ENCODE results near the gene SLC35F3. TPM values are rescaled to one million over a fixed set of nuclear protein-coding genes. Genes with fewer than 3 reads are reported as not detected.

The SLC35F3 gene
- total and polyA plus RNA-seq, 9 of the 15 experiments (the other 6 are each of a cell fraction or from before 2014, with no cell fraction given): 0.04 to 0.07 (median 0.04) TPM; not detected in 6

DNA sequence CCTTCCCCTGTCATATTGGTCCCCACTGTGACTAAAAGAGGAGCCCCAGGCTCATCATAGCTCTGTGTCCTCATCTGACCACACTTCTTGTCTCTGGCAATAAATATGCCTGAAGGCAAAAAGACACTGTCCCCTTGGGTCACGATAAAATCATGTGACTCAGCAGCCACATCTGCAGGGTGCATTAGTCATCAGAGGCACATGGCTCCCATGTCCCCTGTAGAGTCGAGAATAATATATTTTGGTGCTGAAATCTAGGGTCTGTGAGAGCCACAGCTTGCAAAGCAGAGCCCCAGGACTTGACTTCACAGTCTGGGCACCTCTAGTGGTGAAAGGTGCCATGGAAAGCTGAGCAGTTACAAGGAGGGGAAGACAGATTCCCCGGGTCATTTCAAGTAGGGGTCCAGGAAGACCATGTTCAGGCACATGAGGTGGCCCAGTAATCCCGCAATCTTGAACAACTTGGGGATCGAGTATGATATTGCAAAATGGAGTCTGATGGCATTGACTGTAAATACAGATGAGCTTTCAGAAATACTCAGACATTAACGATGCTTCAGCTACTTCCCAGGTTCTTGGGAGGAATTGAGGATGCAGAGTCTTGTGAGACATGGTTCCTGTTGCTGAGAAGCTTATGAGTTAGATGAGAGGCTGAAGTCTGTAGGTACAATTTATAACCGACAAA, 68.6 kb downstream of the SLC35F3 start (continued):
- TF ChIP-seq HES1 (IDR thresholded peaks at IDR 0.05; ENCODE audit: low read depth) (no peak), FOS (IDR thresholded peaks at IDR 0.05; ENCODE audit: extremely low read depth, insufficient read length) (peak; percentile 85), SIN3B (IDR thresholded peaks at IDR 0.05; ENCODE audit: low read depth) (no peak), KDM4B (IDR thresholded peaks at IDR 0.05; ENCODE audit: borderline replicate concordance in 2 of 2, low read depth in 1 of 2) (0 out of 4 replicates have a peak, but pooled peaks of 1 of the 2 experiments have one; percentile 35), MAFK (IDR thresholded peaks at IDR 0.05; ENCODE audit: low read length) (peak; percentile 83), HNRNPL (IDR thresholded peaks at IDR 0.05; ENCODE audit: low read depth, low read length) (no peak), ZNF277 (CRISPR knock-in tag; IDR thresholded peaks at IDR 0.05; ENCODE audit: borderline replicate concordance) (no peak), MYNN (IDR thresholded peaks at IDR 0.05) (no peak), MYNN (CRISPR knock-in tag; IDR thresholded peaks at IDR 0.05) (no peak), XRCC4 (IDR thresholded peaks at IDR 0.05; ENCODE audit: extremely low read depth, insufficient read depth, insufficient read length) (no peak), MTF1 (CRISPR knock-in tag; IDR thresholded peaks at IDR 0.05; ENCODE audit: borderline replicate concordance) (no peak), SP1 (CRISPR knock-in tag; IDR thresholded peaks at IDR 0.05) (no peak), POU5F1 (IDR thresholded peaks at IDR 0.05; ENCODE audit: borderline replicate concordance, low read depth, low read length, partially characterized antibody) (no peak), ZNF696 (CRISPR knock-in tag; conservative IDR thresholded peaks at IDR 0.05) (no peak), LEF1 (IDR thresholded peaks at IDR 0.05) (peak; percentile 86), ZNF445 (CRISPR knock-in tag; IDR thresholded peaks at IDR 0.05; ENCODE audit: low read depth) (peak; percentile 82), CAMTA2 (CRISPR knock-in tag; conservative IDR thresholded peaks at IDR 0.05) (no peak), STAT5B (CRISPR knock-in tag; IDR thresholded peaks at IDR 0.05) (no peak), ZNF780A (CRISPR knock-in tag; IDR thresholded peaks at IDR 0.05) (no peak), HCFC1 (IDR thresholded peaks at IDR 0.05; ENCODE audit: low read depth, low read length) (no peak), SLC30A9 (CRISPR knock-in tag; IDR thresholded peaks at IDR 0.05) (no peak), MEF2A (IDR thresholded peaks at IDR 0.05; ENCODE audit: control insufficient read depth, low read depth, low read length) (no peak), ZNF511 (CRISPR knock-in tag; IDR thresholded peaks at IDR 0.05) (no peak), RBM34 (IDR thresholded peaks at IDR 0.05; ENCODE audit: borderline replicate concordance, insufficient read depth, low read length) (no peak), POLR2B (IDR thresholded peaks at IDR 0.05; ENCODE audit: low read depth, partially characterized antibody) (no peak), RBM17 (IDR thresholded peaks at IDR 0.05; ENCODE audit: borderline replicate concordance, low read depth, low read length) (no peak), SMC3 (conservative IDR thresholded peaks at IDR 0.05; ENCODE audit: insufficient read depth, low read depth, low read length) (no peak), ZNF561 (CRISPR knock-in tag; conservative IDR thresholded peaks at IDR 0.05) (no peak), SP2 (IDR thresholded peaks at IDR 0.05; ENCODE audit: extremely low read depth, low read depth, low read length, poor library complexity, severe bottlenecking) (no peak)

All from K562 (cell line).